NCI-H2029 treated with DMSO at 0.1 percent for 48 hours (cell line): Measurements from ENCODE around the gene ETS1.

ENCODE experiments used
- DNase-seq: peaks from one replicate; lab custom pipeline; 2025; lab: John Stamatoyannopoulos, UW

The ETS1 gene

DNA sequence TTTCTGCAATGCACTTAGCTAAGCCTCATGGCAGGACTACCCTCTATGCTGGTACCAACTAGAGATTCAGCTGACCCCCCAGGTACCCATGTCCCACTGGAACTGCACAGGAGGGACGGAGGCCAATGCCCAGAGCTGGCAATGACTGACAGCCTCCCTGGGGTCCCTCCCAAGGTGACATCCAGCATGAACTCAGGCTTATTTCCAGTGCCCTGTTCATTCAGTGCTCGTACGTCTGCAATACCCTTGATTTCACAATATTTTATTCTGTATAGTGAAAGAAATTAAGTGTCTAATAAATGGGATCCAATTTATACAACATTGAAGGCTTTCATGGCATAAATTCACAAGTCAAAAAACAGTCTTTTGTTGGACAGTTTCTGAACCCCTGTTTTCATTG lies 20.2 kb downstream of the ETS1 start:
- DNase-seq = no peak

DNA sequence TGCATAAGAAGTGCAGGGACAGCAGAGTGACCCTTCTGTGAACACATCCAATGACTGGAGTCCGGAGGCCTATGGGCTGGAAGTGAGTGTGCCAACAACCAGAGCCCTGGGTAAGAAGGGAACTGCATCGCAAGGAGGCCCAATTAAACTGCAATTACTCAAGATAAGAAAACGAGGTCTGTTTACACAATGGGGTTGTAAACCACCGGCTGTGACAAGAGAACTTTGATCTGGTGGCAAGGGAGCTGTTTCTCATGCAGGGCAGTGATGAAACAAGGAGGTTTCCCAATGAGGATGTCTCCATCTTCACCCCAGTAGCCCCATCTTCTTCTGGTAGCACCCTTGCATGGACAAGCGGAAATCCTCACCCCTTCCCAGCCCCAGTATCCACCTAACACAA lies 21.5 kb downstream of the ETS1 start:
- DNase-seq = no peak

DNA sequence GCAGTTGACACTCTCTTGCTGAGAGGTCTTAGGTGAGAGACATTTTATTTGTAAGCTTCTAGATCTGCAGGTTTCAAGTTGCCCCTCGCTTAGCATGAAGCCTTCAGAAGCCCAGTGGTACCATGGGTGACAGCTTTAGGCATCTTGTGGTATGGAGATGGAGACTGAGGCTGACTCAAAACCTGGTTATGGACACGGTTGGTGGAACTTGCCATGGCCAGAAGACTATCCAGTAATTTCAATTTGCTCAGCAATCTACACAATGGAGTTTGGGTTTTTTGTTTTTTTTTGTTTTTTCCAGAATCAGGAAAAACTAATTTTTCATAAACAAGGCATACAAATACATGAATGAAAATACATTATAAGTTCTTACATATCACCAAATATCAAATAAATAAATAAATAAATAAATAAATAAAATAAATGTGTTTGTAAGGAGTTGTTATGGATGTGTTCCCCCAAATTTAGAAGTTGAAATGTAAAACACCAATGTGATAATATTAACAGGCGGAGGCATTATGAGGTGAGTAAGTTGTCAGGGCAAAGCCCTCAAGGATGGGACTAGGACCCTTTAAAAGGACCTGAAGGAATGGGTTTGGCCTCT lies 22.6 kb downstream of the ETS1 start:
- DNase-seq = no peak

DNA sequence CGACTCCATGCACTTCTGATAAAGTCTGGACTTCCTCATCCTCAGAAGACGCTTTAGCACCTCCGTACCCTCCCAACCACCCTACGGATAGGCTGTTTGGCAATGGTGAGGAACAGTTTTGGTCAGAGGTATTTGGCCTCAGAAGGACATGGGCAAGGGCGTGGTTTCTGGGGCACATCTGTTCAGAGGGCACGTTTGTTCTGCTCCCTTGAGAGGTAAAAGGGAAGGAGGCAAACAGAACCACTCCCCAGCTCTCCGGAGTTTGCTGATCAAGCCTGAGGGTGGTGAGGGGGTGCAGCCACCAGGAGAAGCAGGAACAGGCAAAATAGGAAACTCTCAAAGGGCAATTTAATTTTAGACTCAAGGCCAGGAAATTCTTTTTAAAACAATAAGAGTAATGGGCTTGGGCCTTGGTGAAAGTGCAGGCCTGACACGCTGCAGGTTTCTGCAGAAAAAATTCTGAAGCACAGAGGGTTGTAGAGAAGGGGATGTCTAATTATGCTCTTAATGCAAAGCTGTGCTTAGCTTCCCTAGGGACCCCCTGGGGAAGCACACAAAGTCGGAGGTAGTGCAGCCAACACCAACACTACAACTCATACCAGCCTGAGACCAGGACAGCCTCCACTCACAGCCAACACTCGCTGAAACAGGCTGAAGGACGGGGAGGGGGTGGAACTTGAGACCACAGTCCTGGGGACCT lies 23.3 kb downstream of the ETS1 start:
- no peak for DNase-seq

DNA sequence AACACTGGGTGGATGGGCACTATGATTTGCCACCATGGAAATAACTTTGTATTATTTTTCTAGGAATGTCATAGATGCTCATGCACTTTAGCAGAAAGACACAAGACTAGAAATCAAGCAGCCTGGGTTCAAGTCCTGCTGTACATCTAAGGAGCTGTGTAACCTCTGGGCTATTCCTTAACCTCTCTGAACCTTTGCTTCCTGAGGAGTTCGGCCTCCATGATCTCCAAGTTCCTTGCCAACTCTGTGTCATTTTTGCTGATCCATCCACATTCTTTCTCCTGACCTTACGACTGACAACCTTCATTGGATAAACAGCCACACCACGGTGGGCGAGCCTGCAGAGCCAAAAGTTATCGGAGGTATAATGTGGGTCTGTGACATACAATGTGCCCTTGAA lies 24.1 kb downstream of the ETS1 start:
- DNase-seq = no peak

DNA sequence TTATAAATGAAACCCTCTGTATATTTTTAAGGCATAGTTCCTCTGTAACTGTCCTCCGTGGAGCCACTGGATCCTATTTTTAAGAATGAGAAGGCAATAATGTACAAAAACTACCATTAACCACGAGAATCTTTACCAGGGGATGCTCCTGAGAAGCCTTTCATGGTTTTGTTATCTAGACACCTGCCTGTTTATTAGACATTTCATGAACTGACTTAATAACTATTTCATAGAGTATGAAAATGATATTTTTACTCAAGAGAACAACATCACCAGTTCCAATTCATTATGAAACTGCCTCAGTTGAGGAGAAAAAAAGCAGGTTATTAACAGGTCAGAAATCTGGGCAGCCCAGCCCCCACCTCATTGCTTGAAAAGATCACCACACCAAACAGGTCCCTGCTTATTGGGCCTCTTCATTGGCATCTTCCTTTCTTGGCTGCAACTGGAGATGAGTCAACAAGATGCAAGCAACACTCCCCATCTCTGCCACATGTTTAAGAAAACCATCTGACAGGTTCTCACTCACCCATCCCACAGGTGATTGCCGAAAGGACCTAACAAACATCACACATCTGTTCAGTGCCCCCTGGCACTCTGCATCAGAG lies 27.8 kb downstream of the ETS1 start:
- DNase-seq = no peak

DNA sequence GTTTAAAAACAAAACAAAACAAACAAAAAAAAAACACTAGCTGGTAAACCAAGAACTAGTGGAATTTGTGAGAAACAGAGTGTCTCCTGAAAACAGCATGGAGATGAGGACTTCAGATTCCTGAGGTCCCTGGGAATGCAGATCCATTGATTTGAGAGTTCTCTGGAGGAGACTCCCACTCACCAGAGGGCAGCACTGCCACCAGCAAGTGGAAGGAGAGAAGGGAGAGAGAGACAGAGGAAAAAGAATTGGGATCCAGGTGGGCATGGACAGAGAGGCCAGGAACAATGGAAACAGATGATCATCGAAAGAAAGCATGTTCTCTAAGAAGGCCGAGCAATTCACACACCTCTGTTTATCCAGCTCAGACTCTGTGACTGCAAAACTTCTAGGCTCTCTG lies 31.8 kb downstream of the ETS1 start:
- no peak for DNase-seq

DNA sequence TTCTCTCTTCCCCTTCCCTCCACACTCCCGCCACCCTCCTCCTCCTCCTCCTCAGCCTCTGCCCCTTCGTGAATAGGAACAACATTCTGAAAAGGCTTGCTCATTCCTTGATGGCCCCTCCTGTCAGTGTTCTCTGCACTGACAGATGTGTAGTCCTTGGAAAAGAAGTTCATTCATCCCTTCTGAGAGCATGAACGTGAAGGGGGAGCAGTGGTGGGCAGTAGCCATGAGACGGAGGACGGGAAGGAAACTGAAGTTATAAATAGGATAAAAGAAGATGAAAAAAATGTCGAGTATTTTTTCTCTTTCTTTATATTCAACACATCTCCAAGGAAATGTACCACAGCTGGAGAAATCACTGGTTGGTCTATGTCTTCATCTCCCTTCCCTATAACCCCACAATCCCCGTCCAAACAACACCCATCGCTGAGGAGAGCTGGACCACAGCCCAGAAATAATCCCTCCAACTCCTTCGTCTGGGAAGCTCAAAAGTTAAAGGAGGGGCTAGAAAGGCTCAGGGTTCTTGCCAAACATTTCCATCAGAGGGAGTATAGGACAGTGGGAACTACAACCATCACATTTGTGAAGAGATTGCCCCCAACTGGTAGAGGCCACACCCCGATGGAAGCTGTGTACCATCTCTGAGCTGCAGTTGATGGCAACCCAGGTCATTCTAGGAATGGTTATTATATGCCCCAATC lies 33.5 kb downstream of the ETS1 start:
- no peak for DNase-seq

DNA sequence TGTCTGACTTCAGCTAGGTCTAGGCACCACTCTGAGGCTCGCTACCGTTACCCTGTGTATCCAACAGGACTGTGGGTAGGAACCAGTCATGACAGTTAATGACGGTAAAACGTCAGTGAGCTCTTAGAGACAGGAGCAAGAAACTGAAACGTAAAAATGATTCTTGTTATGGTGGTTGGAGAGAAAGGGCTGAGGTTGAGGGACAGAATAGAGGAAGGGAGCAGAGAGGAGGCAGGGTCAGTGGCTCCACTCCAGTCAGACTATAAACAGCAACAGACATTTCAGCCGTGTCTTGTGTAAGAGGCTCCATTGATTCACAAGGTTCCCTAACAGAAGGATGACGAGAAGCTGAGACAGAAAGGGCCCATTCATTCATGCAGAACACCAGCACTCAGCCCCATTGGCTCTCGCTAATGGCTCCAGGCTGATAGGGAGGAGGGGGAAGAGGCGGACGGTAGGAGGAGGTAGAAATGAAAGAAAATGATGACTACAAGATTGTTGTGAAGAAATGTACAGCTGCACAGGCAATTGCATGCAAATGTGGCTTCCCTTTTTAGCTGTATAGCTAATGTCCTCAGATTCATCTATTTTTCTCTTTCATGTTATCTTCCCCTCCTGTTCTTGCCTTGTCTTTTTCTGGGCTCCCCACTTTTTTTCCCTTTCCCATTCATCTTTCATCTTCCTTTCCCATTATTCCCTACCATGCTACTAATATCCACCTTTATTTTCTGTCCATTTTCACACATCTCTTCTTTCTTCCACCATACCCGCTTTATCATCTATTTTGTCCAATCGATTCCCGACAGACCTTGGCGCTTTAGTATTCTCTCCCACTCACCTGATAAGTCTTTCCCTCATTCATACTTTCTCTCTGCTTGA lies 34.3 kb downstream of the ETS1 start:
- DNase-seq = no peak

DNA sequence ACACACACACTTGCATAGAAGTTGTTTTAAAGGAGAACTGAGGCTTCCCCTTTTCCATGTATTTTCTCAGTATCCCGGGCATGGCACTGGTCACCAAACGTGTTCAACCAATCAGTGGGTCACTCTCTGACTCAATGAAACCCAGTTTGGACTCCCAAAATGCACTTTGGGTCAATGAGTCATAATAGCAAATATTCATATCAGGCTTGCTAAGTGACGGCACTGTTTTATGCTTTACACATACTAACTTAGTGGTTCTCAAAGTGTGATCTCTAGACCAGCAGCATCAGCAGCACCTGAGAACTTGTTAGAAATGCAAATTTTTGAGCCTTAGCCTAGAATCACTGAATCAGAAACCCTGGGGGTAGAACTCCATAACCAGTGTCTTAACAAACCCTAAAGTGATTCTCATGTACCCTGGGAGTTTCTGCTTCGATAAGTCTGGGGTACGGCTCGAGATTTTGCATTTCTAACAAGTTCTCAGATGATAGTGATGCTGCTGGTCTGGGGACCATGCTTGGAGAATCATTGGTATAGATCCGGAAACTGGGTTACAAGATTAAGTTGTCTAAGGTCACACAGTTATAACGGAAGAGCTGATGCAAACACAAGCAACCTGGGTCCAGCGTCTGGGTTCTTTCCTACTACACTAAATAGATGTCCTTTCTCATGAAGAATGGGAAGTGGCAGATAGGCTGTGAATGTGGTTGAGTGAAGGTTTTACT lies 35.6 kb downstream of the ETS1 start:
- no peak for DNase-seq

DNA sequence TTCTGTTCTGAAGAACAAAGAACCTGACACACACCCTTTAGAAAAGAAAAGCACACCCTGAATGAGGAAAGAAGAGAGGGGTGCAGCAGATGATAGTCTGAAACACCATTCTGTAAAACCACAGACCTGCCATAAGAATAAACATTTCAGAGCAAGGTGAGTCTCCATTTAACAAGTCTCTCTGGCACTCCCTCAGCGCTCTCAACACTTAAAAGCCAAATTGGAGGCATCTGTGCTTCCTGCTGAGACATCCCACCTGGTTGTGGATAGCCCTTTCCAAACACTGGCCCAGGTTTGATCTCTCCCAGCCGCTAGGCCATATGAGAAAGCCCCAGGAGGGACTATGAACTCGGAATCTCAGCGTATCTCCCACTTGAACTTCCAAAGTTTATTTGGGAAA lies 36.3 kb downstream of the ETS1 start:
- DNase-seq = no peak

DNA sequence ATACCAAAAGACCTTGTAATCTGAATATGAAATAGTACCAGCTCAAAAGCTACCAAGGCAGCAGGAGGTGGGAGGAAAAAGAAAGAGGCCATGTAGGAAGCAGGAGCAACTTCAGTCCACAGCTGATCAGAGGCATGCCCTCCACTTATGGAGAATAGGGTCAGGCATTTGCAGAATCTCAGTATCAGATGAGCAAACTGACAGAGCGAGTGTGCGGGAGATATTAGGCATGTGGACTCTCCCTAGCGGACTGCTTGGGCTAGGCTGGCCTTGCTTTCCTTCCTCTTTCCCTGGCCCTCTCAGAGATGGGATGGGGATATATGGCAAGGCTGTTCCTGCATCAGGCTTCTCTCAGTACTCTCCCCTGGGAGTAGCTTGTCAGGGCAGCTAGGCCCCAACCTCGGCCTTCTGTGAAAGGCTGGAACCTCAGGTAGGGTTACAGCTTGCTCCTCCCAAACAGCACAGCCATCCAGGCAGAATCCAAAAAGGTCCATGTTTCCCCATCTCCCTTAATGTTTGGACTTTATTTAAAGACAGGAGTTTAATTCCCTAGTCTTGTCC lies 37.0 kb downstream of the ETS1 start:
- DNase-seq = no peak

DNA sequence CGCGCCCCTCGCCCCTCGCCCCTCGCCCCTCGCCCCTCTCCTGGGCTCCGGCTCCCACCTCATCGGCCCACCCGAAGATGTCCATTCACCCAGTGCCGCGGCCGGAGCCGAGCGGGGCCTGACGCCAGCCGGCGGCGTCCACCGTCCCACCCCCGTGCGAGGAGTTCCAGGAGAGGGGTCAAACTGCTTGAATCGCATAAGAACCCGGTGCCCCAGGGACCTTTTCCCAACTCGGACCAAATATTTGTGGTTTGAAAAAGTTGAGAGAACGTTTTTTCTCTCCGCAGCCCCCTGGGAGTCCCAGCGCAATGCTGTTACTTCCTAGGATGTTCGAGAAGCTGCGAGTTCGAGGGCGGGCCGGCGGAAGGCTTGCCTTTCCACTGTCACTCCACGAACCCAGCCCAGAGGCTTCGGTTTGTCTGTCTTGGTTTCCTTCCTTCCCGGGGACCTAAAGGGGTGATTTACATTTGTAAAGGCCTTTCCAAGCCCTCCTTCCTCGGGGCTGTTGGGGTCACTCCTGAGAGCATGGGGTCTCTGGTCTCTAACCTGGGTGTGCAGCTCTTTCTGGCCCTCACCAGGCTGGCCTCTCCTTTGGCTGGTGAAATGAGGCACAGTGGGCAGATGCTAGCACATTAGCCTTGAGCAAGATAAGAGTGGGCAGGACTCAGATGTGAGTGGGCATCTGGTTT lies 38.0 kb downstream of the ETS1 start:
- no peak for DNase-seq

DNA sequence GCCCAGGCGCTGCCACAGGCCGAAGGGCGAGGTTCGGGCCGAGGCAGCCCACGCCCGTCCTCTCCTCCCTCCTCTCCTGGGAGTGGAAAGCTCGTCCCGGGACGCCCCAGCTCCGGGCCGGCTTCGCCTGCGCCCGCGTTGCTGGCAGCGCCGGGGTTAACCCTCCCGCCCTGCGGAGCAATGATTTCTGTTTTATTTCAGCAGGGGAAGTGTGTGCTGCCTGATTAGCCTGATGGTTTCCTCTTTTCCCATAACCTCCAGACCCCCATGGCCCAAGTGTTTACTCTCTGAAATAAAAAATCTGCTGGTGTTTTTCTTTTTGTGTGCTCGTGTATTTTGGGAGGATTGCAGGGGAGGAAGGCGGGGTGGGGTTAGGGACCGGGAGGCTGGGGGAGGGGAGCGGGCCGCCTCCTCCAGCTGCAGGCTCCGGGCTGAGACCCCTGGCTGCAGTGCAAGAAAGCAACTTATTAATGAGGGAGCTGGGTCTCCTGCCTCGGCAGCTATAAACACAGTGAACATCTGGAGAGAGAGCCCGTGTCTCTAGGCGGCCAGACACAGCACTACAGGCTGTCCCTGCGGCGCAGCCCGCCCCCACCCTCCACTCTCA lies 38.6 kb downstream of the ETS1 start:
- DNase-seq = no peak

DNA sequence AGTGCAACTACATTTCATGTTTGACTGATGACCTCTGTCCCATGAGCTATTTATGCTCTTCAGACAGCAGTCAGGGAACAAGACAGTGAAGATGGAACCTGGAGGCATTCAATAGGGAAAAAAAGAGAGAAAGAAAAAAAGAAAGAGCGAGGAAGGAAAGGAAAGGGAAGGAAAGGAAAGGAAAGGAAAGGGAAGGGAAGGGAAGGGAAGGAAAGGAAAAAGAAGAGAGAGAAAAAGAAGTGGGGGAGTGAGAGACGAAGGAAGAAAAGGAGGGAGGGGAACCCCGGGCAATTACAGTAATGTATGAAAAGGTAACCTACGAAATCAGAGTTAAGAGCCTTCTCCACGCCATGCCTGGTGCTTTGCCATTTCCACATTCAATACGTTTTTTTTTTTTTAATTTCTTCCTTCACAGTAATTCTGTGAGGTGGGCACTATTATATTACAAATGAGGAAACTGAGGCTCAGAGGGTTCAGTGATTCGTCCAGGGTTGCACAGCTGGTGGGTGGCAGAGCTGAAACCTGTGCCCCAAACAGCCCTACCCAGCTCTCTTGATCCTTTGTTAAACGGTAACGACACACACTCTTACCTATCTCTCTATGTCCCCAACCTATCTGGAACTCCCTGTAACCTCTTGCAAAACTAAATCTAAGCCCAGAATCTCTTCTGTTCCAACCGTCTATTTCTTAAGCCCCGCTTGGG lies 39.3 kb downstream of the ETS1 start:
- no peak for DNase-seq

DNA sequence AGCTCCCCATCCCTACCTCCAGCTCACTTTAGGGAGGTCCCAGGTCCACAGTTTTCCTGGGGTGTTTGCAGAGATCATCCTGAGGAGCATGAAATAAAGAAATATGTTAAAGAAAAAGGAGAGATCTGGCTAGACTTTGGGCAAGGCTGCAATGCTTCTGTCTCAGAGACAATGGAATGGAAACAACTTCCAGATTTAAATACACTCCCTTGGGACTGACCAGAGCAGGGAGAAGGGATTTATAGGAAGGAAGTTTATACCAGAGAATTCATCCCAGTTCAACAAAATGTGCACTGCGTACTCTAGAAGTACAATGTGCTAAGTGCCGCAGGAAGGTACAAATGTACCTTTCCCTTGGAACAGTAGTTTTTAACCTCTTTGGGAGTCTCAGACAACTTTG lies 40.4 kb downstream of the ETS1 start:
- no peak for DNase-seq

DNA sequence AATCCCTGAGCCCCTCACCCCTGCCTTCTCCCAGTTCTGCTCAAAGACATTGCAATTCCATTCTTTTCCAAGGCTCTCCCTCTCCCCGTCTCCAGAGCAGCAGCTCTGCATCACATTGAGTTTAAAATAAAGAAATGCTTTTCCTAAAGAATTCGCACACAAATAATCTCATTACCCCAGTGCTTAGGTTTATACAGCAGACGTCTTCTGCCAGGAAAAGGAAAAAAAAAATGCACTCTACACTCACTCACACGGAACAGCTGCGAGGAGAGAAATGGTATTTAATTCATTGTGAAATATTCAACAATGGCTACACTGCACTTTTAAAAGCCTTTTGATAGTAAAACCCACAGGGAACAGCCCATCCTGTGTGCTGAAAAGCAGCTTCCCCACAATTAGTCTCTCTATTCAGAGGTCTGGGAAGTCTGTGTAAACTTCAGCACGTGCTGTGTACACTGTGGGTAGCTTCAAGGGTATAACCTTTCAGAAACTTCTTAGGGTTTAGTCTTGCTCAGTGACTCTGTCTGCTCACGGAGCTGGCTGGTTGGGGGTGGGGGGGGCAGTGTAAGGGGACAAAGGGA lies 42.8 kb downstream of the ETS1 start:
- no peak for DNase-seq

DNA sequence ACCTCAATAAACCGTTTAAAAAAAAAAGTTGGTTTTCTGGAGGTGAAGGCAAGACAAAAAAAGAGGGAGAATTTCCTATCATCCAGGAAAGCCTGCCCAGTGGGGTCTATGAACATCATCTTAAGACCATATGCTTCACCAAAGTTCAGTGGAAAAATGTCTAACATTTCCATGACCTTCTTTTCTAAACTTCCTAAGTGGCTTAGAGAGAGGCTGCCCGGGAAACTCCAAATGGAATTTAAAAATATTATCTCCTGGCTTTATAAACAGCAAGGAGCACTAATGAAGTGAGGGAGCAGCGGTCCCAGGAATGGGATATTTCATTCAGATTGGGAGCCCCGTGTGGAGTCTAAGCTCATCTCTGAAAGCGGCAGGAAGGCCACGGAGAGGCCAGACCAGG lies 46.9 kb downstream of the ETS1 start:
- DNase-seq = no peak

DNA sequence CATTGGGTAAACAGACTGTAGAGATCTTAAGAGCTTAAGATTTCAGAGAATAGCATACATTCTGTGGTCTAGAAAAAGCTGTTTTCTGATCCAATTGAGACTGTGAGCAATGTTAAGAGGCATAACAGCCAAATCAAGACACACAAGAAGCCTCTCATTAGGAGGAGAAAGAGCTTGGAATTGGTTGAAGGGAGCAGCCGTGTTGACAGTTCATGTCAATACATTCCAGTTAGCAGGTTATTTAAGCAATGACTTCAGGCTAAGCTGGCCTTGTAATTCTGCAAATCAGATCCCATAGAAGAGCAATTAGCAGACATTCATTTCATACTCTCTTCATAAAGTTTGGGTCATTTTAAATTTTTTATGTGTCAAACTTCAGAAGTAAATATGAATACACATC lies 50.9 kb downstream of the ETS1 start:
- DNase-seq = no peak
